Activated T-cell treated with anti-CD3 and anti-CD28 coated beads, Interleukin-2, amount 50 U/mL, for 1 hour (primary cell): Measurements from ENCODE around the gene SYT6.

Experiments used
- DNase-seq: peaks from one replicate; pipeline ENCODE4 v3.0.0-alpha.2; 2020

The SYT6 gene

GRCh38 chr1:114153261-114154145 lies at the start of gene SYT6:
SYT6 (minus strand) TSS chr1:114153869; CDS start chr1:114153772, 97 bp downstream.
- peak; percentile 29 for DNase-seq

GRCh38 chr1:114201486-114201885 lies 47.8 kb upstream of the SYT6 start:
- no peak for DNase-seq

DNA sequence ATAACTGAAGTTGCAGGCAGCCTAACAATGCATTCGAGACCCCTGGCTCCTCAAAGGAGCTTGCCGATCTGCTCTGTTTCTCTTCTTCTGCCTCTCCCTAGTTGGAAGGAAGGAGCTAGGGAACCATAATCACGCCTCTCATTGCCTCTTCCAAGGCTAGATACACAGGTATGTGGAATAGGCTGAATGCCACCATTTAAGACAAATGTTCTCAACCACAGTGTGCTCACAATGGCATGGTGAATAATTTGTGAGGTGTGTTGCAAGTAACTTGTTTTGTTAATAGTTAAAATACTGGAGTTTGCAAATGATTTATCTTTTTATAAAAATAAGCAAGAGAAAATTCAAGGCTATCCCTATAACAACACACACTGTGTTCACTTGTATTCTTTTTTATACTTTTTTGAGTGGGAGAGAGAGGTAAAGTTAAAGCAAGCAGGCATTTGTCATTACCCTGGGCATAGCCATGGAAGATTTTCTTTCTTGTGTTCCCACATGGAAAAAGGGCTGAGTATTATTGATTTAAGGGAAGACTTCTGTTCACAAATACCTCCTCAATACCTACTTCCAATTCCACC lies 45.4 kb upstream of the SYT6 start:
- DNase-seq: no peak

GRCh38 chr1:114196992-114197907 lies 43.6 kb upstream of the SYT6 start:
- no peak for DNase-seq

DNA sequence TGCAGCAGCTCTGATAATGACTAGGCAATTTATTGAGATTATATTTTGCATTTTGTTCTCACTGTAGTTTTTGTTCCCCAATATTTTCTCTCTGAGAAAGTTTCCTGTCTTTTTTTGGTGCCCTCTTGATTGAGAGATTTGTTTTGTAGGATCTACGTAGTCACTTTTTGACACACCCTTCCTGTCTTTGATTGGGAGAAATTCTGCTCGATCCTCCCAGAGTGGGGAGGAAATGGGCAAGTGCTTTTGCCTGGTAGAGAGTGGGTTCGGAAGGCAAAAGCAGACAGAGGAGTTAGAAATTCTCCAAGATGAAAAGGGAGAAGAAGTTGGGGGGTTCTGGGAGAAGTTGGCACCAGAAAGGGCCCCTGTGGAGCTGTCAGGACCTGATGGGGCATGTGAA lies 42.1 kb upstream of the SYT6 start:
- no peak for DNase-seq

DNA sequence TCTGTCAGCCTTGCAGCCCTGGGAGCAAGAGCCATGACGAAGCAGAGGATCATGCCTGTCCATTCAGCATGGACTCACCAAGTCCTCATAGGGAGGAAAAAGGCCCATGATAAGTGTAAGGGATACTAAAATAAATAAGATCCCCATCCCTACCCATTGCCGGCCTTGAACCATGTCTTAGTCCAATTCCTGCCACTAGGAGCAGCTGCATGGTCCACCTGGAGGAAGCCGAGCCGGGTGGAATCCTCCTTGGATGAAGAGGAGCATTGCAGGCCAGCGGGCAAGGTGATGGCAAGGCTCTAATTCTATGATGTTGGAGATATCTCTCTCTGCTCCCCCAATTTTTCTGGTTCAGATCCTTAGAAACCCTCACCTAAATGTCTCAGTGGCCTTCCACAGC lies 38.7 kb upstream of the SYT6 start:
- no peak for DNase-seq

- DNase-seq: no peak
Observed at GRCh38 chr1:114189398-114189797, 35.7 kb upstream of the SYT6 start.

GRCh38 chr1:114181356-114181755 lies 27.7 kb upstream of the SYT6 start:
- no peak for DNase-seq

DNA sequence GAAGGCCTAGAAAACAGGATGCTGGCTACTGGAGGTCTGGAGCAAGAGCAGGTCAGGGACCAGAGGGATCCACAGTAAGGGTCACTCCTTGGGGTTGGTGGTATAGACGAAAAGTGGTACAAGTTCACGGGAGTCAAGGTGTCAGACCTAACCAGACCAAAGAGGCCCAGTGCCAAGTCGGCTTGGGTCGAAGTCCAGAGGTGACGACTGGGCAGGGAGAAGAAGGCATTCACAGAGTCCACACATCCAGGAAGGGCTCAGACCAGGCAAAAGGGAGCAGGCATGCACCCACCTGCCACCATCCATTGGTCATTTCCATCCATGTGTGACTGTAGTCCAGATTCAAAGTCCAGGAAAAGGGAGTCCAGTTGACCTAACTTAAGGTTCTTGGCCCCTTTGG lies 27.1 kb upstream of the SYT6 start:
- DNase-seq: no peak

DNA sequence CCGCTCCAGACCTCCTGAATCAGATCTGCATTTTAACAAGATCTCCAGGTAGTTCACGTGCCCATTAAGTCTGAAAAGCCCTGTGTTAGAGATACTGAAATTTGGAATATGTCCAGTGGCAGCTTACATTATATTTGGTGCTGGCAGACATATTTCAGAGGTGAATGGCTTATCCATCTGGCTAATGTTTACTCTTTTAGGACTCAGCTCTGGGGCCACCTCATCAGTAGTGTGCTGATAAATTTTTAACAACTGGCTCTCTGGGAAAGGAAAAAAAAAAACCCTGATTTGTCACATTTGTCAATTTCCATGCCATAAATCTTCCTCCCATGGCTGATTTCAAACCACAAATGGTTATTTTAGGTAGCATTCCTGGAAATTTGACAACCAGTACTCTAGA lies 25.3 kb upstream of the SYT6 start:
- DNase-seq: no peak

DNA sequence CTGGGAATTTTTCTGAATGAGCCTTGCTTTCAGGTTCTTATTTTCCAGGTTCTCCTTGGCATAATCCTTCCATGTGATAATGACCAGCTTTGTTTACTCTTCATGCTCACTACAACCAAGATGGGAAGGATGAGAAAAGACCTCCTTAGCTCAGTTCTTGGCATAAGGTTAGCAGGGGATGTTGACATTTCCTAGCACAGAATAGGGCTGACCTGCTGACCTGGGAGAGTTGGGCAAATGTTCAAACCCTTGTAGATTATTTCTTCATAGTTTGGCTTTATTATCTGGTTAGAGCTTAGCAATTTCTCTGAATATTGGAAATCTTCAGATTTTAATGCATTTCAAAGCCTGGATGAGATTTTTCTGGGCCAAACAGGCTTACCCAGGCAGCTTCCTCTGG lies 23.6 kb upstream of the SYT6 start:
- no peak for DNase-seq

DNA sequence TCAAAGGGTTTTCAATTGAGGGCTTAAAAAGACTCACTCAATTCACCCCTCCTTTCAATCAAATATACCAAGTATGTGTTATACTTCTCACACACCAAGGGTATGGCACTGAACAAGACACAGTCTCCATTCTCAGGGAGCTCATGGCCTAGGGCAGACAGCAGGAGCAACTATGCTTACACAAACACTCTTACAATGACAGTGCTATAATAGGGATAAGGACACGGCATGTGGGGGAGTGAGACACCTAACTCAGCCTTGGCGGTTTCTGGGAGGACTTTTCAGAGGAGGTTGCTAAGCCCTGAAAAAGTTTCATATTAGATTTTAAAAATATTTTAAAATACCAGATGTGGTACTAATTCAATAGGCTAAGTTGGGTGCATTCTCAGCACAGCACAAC lies 22.7 kb upstream of the SYT6 start:
- no peak for DNase-seq

DNA sequence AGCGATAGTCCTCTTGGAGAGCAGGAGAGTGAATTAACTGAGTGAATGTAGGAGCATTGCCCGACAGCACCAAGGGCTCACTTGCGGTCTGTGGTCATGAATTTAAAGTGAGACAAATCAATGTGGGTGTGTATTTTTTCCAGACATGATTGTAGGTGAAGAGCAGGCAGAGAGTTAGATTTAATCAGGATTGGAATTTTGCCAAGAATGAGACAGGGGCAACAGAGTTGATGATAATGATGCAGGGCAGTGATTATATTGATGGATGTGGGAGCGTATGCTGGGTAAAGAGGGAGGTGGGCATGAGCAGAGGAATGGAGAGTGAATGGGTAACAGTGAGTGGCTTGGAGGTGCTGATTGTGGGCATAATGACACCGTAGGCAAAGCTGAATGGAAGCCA lies 20.0 kb upstream of the SYT6 start:
- no peak for DNase-seq

DNA sequence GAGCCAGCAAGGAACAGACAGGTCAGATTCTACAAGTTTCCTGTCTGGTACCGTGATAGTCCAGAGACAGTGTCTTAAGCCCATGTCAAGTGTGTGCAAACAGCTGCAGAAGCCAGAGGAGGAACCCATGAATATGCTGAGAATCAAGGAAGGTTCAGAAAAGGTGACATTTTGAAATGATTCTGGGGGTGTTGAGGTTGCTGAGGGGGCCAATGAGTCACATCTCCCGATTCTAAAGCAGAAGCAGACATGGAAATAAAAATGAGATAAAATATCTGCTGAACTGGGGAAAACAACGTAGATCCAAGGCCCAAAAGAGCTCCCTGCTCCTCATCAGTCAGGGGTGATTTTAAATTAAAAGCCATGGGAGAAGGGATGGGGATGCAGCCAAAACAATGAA lies 15.8 kb upstream of the SYT6 start:
- no peak for DNase-seq

GRCh38 chr1:114167226-114167625 lies 13.6 kb upstream of the SYT6 start:
- DNase-seq: no peak

DNA sequence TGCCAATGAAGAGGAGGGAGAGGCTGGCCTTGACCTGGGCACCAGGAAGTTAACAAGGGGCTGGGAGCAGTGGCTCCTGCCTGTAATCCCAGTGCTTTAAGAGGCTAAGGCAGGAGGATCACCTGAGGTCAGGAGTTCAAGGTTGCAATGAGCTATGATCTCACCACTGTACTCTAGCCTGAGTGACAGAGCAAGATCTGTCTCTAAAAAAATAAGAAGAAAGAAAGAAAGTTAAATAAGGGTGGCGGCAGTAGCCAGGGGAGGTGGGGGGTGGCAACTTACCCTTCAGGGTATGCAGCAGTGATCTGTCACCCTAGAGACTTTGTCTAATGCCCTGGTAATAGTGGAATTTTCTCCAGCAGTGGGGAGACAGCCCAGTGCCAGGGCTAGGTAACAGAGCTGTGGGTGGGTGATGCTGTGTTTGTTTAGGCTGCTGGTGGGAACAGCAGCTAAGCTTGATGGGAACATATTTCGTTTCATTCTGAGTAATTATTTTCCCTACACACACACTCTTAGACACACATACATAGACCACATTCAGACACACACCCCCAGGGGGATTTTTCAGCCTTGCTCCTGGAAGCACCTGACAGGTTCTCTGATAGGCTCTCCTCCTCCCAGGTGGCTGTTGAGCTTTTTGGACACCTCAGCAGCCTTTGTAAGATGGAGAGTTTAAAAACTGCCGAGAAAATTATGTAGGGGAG lies 11.3 kb upstream of the SYT6 start:
- DNase-seq: no peak

GRCh38 chr1:114159941-114160340 lies 6.3 kb upstream of the SYT6 start:
- no peak for DNase-seq

GRCh38 chr1:114157275-114157660 lies 3.6 kb upstream of the SYT6 start:
- no peak for DNase-seq

DNA sequence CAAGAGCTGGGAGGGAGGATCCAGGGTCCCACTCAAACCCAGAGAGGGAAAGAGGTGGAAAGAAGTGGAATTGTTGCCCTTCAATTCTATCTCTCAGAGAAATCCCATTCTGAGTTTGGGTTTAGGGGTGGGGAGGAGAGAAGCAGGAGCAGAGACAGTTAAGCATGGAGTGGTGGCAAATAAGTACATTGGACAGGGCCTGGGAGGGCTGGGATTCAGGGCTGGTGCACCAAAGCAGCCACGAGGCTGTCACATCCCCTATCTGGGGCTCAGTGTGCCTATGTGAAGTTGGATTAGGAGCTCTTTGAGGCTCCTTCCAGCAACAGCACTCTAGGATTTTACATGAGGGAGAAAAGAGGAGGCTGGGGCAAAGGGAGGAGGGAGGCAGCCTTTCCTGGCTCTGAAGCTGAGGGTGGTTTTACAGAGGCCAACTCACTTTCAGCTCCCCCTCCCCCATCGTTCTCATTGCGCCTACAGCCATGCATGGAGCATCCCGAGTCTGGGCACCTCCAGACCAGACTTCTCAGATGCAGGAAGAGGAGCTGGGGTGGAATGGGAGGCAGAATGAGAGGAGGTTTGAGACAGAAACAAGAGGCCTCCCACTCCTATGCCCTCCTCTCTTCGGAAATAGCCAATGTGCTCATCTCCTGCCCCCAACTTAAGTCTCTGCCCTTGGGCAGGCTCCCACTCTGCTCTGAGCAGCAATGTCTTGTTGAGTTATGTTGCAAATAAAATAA lies 3.0 kb upstream of the SYT6 start:
- no peak for DNase-seq

DNA sequence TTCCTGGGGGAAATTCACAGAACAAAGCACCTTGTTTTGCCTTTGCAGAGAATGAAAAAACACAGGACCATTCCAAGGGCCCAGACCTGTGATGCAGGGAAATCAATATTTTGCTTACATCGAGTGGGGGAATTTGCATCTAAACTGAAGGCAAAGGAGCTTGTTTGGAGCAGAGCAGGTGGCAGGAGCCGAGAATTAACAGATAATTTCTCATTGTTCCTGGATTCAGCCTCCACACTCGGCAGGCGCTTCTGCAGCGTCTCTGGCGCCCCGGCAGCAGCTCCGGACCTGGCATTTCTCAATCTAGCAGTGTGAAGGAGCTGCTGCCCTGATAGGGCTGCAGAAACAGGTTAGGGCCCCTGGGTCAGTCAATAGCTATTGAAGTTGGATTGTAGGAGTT lies 2.0 kb upstream of the SYT6 start:
- DNase-seq: no peak

DNA sequence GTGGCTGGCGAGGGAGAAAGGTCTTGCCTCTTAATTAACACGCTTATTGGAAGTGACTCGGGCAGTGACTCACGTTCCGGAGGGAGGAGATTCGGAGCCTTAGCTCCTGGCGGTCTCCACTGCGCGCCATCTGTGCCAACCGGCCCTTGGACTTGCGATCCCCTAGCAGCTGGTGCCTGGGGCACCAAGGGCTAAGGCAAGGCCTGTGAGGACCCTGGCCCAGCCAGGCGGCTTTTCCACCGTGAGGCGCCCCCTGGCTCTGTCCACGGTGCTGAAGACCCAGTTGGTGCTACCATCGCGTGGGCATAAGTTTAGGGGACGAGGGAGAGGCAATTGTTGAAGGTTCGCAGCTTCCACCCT lies 1.3 kb upstream of the SYT6 start:
- DNase-seq: peak; percentile 23
